Fibroblast of pulmonary artery (primary cell): ENCODE data around the gene CFAP92.
A peak's percentile ranks its signal among the peaks of the same experiment; 100 is the strongest.

Source experiments
- DNase-seq: peaks from one replicate; pipeline ENCODE4 v3.0.0-alpha.2; 2010; ENCODE audit warnings: low read depth
- H3K4me3 ChIP-seq: replicated peaks from 2 replicates; pipeline ENCODE4 v1.5.1; 2011; ENCODE audit warnings: low read depth, mild to moderate bottlenecking, control low read depth, low read length, moderate library complexity
- TF ChIP-seq, protein P1 (sequence below): IDR thresholded peaks from 2 replicates; pipeline ENCODE4 v1.5.1; 2011; ENCODE audit warnings: mild to moderate bottlenecking, control low read depth, low read length, inconsistent platforms; ENCODE audit errors: missing control alignments

The CFAP92 gene

DNA sequence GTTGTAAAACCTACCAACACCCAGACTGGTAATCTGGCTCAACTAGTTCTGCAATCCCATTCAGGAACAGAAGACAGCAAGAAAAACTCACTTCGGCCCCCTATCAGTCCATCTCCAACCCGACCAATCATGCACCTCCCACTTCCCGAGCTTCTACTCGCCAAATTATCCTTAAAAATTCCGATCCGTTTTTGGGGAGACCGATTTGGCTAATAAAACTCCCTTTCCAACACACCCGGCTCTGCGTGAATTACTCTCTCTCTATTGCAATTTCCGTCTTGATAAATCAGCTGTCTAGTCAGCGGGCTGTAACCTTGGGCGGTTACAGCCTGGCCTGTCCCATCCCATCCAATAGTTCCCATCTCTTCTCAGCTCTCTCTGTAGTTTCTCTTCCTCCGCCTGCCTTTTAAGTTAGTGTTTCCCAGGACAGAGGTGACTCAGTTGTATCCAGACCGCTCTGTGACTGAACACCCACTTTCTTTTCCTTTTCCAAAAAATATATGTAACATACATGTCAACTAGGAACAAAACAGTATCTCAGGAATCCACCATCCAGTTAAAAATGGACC is 115.2 kb downstream of the CFAP92 start:
- TF ChIP-seq, protein P1, sequence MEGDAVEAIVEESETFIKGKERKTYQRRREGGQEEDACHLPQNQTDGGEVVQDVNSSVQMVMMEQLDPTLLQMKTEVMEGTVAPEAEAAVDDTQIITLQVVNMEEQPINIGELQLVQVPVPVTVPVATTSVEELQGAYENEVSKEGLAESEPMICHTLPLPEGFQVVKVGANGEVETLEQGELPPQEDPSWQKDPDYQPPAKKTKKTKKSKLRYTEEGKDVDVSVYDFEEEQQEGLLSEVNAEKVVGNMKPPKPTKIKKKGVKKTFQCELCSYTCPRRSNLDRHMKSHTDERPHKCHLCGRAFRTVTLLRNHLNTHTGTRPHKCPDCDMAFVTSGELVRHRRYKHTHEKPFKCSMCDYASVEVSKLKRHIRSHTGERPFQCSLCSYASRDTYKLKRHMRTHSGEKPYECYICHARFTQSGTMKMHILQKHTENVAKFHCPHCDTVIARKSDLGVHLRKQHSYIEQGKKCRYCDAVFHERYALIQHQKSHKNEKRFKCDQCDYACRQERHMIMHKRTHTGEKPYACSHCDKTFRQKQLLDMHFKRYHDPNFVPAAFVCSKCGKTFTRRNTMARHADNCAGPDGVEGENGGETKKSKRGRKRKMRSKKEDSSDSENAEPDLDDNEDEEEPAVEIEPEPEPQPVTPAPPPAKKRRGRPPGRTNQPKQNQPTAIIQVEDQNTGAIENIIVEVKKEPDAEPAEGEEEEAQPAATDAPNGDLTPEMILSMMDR = no peak
- DNase-seq = peak; percentile 60
- H3K4me3 ChIP-seq = peak overlapping the region; percentile 90

DNA sequence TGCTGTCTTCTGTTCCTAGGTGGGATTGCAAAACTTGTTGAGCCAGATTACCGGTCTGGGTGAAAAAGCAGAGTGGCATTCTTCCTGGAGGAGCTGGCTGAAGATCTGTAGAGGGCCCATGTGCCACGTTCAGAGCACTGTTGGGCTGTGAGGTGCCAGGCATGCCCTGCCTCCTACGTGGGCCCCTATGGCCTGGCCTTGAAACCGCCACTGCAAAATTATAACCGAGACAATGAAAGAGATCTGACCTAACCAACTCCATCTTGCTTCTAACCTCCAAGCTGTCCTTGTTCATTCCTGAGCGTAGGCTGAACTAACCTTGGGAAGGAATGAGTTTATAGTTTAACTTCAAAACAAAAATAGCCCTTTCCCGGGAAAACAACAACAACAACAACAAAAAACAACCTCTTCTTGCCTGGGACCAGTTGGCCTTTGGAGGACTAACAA is 115.8 kb downstream of the CFAP92 start:
- no peak for DNase-seq
- TF ChIP-seq, protein P1 = no peak
- peak overlapping the region; percentile 90 for H3K4me3 ChIP-seq

DNA sequence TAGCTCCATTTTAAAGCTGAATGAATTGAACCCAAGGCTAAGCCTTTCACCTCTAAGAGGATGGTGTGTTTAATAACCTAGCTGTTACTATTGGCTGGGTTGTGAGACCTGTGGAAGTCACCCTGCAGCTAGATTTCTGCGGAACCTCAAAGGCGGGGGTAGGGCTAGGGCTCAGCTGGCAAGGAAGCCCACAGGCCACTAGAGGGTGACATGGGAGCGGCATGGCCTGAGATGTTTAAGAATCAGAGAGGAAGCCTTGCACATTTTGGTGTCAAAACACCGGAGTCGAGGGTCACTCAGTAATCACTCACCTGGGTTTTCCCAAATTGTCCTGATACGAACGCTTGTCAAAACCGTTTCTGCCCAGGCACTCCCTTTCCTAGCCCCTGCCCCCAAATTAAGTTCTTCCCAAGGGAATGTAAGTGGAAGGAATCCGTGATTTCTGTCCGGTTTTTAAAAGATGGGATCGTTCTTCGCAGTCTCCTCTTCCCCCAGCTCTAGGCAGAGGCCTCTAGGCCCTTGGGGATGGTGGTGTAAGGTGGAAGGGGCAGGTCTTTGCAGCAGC is 118.2 kb downstream of the CFAP92 start:
- TF ChIP-seq, protein P1 = peak; percentile 49
- DNase-seq = peak; percentile 23
- no peak overlapping the region for H3K4me3 ChIP-seq

DNA sequence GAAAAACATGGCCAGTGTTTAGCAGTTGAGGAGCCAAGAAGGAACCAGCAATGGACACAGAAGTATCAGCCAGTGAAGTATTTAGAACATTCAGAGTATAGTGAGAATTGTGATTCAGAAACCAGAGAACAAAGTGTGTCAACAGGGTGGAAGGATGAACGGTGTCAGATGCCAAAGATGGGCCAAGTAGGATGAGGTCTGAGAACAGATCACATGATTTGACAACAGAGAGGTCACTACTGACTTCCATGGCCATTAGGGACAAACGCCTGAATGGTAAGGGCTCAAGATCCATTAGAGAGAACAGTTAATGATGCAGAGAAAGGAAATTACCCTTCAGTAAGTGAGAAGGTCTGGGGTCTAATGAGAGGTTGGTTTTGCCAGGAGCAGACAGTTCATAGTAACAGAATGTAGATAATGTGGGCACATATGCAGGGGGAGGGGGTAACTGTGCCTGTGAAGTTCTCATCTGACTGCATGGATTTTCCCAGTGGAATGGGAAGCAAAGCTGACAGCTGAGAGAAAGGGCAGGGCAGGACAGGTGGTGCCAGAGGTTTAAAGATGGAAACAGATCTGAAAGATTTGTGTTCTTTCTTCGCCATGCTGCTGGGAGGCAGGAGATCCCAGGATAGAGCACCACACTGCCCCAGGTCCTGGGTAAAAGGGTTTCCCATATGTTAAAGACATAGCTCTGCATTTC is 119.2 kb downstream of the CFAP92 start:
- no peak for DNase-seq
- TF ChIP-seq, protein P1 = no peak
- no peak overlapping the region for H3K4me3 ChIP-seq

DNA sequence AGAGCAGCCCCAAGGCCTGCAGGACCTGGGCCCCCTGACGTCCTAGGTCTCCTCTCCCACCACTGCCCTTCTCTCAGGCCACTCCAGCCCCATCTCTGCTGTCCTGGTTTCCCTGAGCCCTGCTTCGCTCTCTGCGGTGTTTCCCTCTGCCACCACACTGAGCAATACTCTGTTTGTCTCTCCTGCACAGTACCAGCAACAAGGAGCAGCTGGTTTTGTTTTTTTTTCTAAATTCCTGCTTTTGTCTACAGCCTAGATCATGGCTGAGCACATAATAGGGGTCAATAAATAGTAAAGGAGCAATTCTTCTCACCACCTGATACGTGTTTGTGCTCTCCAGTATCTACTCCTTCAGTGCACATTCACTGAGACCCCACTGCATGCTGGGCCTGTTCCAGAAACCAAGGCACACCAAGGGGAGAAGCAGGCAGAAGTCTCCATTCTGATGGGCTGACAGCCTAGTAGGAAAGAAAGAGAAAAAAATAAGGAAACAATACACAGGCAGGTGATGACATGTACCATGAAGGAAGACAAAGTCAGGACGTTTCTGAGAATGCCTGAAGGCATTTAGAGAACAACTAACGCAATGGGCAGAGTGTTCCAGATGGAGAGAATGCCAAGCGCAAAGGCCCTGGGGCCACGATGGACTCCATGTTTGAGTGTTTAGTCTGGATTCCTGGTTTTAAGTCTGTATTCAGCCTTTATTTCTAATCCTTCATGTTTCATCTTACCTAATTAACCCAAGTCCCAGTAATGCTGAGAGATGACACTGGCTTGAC is 120.4 kb downstream of the CFAP92 start:
- H3K4me3 ChIP-seq = no peak overlapping the region
- TF ChIP-seq, protein P1 = no peak
- DNase-seq = no peak

DNA sequence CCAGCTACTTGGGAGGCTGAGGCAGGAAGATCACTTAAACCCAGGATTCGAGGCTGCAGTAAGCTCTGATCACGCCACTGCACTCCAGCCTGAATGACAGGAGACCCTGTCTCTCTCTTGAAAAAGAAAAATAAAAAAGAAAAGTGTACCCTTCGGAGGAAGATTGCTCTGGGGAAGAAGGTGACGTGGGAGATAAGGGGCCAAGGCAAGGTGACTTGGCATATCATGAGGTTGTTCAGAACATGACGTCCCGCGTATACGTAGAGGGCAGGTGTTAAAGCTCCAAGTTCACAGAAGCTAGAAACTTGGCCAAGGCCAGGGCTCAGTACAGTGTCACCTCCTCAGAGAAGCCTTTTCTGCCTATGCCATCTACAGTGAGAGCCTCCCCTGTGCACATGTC is 121.1 kb downstream of the CFAP92 start:
- DNase-seq = no peak
- no peak overlapping the region for H3K4me3 ChIP-seq
- TF ChIP-seq, protein P1 = no peak
